MM.1S (cell line): ENCODE data around the gene CCDC59.

Experiments
- DNase-seq: peaks from one replicate; pipeline ENCODE4 v3.0.0-alpha.2; 2015
- H2AFZ ChIP-seq: fragments of 300-600 bp; sonication (generic); 2 replicates; pipeline ENCODE4 v1.6.0; 2016; ENCODE audit warnings: antibody characterized with exemption, low read length
- H3F3A ChIP-seq: fragments of 300-600 bp; sonication (generic); 2 replicates; pipeline ENCODE4 v1.6.1; 2016; ENCODE audit warnings: mild to moderate bottlenecking, antibody characterized with exemption, low read length, moderate library complexity, mixed read lengths; ENCODE audit not compliant: insufficient read depth
- H3K27ac ChIP-seq: fragments of 300-600 bp; sonication (generic); 2 replicates; pipeline ENCODE4 v1.5.1; 2016; ENCODE audit warnings: mild to moderate bottlenecking, low read length
- H3K27me3 ChIP-seq: fragments of 300-600 bp; sonication (generic); replicated peaks from 2 replicates; pipeline ENCODE4 v1.6.0; 2016; ENCODE audit warnings: low read length; ENCODE audit not compliant: insufficient read depth
- H3K36me3 ChIP-seq: fragments of 300-600 bp; sonication (generic); replicated peaks from 2 replicates; pipeline ENCODE4 v1.6.1; 2016; ENCODE audit warnings: mild to moderate bottlenecking, low read length, mixed read lengths; ENCODE audit not compliant: insufficient read depth
- H3K4me1 ChIP-seq: fragments of 300-600 bp; sonication (generic); 2 replicates; pipeline ENCODE4 v1.6.1; 2016; ENCODE audit warnings: low read length, mixed read lengths
- H3K4me2 ChIP-seq: fragments of 300-600 bp; sonication (generic); 2 replicates; pipeline ENCODE4 v1.6.0; 2016; ENCODE audit warnings: low read depth, low read length
- H3K4me3 ChIP-seq: fragments of 300-600 bp; sonication (generic); 2 replicates; pipeline ENCODE4 v1.5.1; 2016; ENCODE audit warnings: low read length, mixed read lengths
- H3K79me2 ChIP-seq: fragments of 300-600 bp; sonication (generic); 2 replicates; pipeline ENCODE4 v1.6.1; 2016; ENCODE audit warnings: mixed run types, low read length, mixed read lengths
- H3K9ac ChIP-seq: fragments of 300-600 bp; sonication (generic); 2 replicates; pipeline ENCODE4 v1.6.1; 2016; ENCODE audit warnings: low read length, mixed read lengths
- H3K9me2 ChIP-seq: fragments of 300-600 bp; sonication (generic); replicated peaks from 2 replicates; pipeline ENCODE4 v1.6.1; 2016; ENCODE audit warnings: mild to moderate bottlenecking, low read length, mixed read lengths; ENCODE audit not compliant: insufficient read depth
- H3K9me3 ChIP-seq: fragments of 300-600 bp; sonication (generic); replicated peaks from 2 replicates; pipeline ENCODE4 v1.6.1; 2016; ENCODE audit warnings: mild to moderate bottlenecking, low read length, mixed read lengths; ENCODE audit not compliant: insufficient read depth
- H4K20me1 ChIP-seq: fragments of 300-600 bp; sonication (generic); 2 replicates; pipeline ENCODE4 v1.6.1; 2016; ENCODE audit warnings: mild to moderate bottlenecking, low read length, moderate library complexity, mixed read lengths; ENCODE audit not compliant: insufficient read depth
- EZH2 ChIP-seq: fragments of 300-600 bp; sonication (generic); optimal IDR thresholded peaks from 2 replicates; pipeline ENCODE3; 2017; ENCODE audit warnings: low read depth, mild to moderate bottlenecking, antibody characterized with exemption, low read length, mixed read lengths
- EZH2phosphoT487 ChIP-seq: fragments of 300-600 bp; sonication (generic); IDR thresholded peaks from 2 replicates; pipeline ENCODE4 v1.6.1; 2018; ENCODE audit warnings: antibody characterized with exemption, low read length
- TF ChIP-seq, protein P1 (sequence below): fragments of 300-600 bp; sonication (generic); IDR thresholded peaks from 2 replicates; pipeline ENCODE4 v1.5.1; 2016; ENCODE audit warnings: antibody characterized with exemption, low read length, mixed read lengths

CCDC59 gene

DNA sequence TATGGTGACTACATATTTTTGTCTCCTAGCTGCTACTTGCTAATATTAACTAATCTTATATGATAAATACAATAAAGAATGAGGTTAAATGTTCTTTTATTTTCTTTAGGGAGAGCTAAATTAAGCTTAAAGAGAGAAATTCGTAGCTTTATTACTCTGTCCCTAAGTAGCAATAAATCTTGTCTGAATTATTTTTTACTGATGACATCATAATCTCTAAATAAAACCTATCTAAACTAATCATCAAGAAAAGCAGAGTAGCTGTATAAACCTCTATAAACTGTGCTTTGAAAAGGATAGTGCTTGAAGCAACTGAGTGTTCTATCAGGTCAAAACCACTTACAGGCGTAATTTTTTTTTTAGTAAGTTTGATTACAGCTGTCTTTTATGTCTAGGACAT lies 42.6 kb upstream of the CCDC59 start:
- H3K9ac ChIP-seq = no peak overlapping the region
- no peak overlapping the region for H2AFZ ChIP-seq
- H3F3A ChIP-seq = no peaks in the 10 kb centered on the region
- no peak overlapping the region for H3K4me2 ChIP-seq
- no peaks in the 10 kb centered on the region for H3K79me2 ChIP-seq
- H3K27me3 ChIP-seq = no peaks in the 10 kb centered on the region
- no peaks in the 10 kb centered on the region for H3K9me3 ChIP-seq
- no peaks in the 10 kb centered on the region for H3K36me3 ChIP-seq
- H4K20me1 ChIP-seq = no peaks in the 10 kb centered on the region
- DNase-seq = no peak
- TF ChIP-seq, protein P1, sequence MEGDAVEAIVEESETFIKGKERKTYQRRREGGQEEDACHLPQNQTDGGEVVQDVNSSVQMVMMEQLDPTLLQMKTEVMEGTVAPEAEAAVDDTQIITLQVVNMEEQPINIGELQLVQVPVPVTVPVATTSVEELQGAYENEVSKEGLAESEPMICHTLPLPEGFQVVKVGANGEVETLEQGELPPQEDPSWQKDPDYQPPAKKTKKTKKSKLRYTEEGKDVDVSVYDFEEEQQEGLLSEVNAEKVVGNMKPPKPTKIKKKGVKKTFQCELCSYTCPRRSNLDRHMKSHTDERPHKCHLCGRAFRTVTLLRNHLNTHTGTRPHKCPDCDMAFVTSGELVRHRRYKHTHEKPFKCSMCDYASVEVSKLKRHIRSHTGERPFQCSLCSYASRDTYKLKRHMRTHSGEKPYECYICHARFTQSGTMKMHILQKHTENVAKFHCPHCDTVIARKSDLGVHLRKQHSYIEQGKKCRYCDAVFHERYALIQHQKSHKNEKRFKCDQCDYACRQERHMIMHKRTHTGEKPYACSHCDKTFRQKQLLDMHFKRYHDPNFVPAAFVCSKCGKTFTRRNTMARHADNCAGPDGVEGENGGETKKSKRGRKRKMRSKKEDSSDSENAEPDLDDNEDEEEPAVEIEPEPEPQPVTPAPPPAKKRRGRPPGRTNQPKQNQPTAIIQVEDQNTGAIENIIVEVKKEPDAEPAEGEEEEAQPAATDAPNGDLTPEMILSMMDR = no peak
- TF ChIP-seq EZH2phosphoT487 (no peak), EZH2 (no peak)
- no peak overlapping the region for H3K27ac ChIP-seq
- H3K4me1 ChIP-seq = 0 out of 2 replicates have a peak, but pooled peaks cover 4% of the 10 kb centered on the region
- H3K4me3 ChIP-seq = no peak overlapping the region
- no peaks in the 10 kb centered on the region for H3K9me2 ChIP-seq

DNA sequence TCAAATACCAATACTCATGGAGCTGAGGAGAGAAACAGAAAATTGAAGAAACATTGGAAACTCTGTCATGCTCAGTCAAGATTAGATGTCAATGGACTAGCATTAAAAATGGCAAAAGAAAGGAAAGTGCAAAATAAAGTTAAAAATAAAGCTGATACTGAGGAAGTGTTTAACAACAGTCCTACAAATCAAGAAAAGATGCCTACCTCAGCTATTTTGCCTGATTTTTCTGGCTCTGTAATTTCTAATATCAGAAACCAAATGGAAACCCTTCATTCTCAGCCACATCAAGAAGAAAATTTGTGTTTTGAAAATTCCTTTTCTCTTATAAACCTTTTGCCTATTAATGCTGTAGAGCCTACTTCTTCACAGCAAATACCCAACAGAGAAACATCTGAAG lies 40.7 kb upstream of the CCDC59 start:
- DNase-seq = no peak
- H3K27me3 ChIP-seq = no peaks in the 10 kb centered on the region
- H3K4me2 ChIP-seq = no peak overlapping the region
- no peak overlapping the region for H3K9ac ChIP-seq
- H3K36me3 ChIP-seq = no peaks in the 10 kb centered on the region
- no peak overlapping the region for H2AFZ ChIP-seq
- TF ChIP-seq EZH2 (no peak), EZH2phosphoT487 (no peak)
- TF ChIP-seq, protein P1 = no peak
- H3K9me3 ChIP-seq = no peaks in the 10 kb centered on the region
- no peak overlapping the region for H3K27ac ChIP-seq
- no peak overlapping the region for H3K4me3 ChIP-seq
- H3K9me2 ChIP-seq = no peaks in the 10 kb centered on the region
- H3F3A ChIP-seq = no peaks in the 10 kb centered on the region
- no peaks in the 10 kb centered on the region for H4K20me1 ChIP-seq
- H3K4me1 ChIP-seq = 0 out of 2 replicates have a peak, but pooled peaks cover 4% of the 10 kb centered on the region
- H3K79me2 ChIP-seq = no peaks in the 10 kb centered on the region

DNA sequence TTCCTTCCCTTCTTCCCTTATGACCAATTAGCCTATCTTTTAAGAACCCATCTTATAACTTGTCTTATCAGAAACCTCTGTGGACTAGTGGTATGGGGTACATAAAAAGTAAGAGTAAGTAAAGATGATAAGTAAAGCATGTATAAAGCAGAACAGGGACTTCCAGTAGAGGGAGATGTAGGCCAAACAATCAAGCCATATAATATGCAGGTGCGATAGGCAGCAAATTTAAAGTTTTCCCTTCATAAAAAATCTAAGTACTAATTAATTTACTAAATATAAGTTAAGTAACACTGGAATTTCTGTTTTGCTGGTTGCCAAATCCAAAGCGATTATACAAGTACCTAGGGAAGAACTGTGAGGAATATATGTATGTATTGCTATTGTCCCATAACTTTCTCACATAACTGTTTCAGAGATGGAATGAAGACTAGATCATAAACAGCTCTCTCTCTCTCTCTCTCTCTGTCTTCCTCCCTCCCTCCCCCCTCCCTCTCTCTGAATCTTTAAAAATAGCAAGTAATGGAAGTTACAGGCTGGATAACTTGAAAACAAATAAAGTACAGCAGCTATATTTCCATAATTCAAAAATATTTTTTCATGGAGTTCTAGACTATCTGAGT lies 25.9 kb upstream of the CCDC59 start:
- H3K36me3 ChIP-seq = no peaks in the 10 kb centered on the region
- no peaks in the 10 kb centered on the region for H4K20me1 ChIP-seq
- H3K4me2 ChIP-seq = no peak overlapping the region
- no peaks in the 10 kb centered on the region for H3K27me3 ChIP-seq
- no peaks in the 10 kb centered on the region for H3K9me3 ChIP-seq
- H3K9me2 ChIP-seq = no peaks in the 10 kb centered on the region
- H3F3A ChIP-seq = no peaks in the 10 kb centered on the region
- H3K79me2 ChIP-seq = no peaks in the 10 kb centered on the region
- no peaks in the 10 kb centered on the region for H3K4me1 ChIP-seq
- no peak overlapping the region for H2AFZ ChIP-seq
- H3K4me3 ChIP-seq = no peak overlapping the region
- DNase-seq = no peak
- no peak overlapping the region for H3K9ac ChIP-seq
- TF ChIP-seq EZH2 = no peak
- TF ChIP-seq, protein P1 = peak; percentile 22; the same call in 1 of the 2 replicates
- H3K27ac ChIP-seq = no peak overlapping the region
